Adrenal gland (tissue), 5 donors: ENCODE measurements around the gene SDK1.

ENCODE experiments used
- CTCF ChIP-seq, 6 experiments: fragments of 450-650 bp in 4 of 6; fragments of 200-600 bp in 2 of 6; sonication (generic) in 1 of 6; IDR thresholded peaks; 1 replicate in 5 of 6; 2 replicates in 1 of 6; pipeline versions ENCODE4 v1.5.1 to v1.8.0; 2016 to 2021; ENCODE audit warnings: antibody characterized with exemption in 6 of 6, mild to moderate bottlenecking in 2 of 6, moderate library complexity in 1 of 6
- POLR2A ChIP-seq, 2 donors: fragments of 450-650 bp; IDR thresholded peaks; one replicate each; pipeline ENCODE4 v1.6.1; 2017; ENCODE audit warnings: antibody characterized with exemption in 2 of 2, mild to moderate bottlenecking in 2 of 2, moderate library complexity in 1 of 2
- donor health status: DM: no; HTN: no; CAD: no.

DNA sequence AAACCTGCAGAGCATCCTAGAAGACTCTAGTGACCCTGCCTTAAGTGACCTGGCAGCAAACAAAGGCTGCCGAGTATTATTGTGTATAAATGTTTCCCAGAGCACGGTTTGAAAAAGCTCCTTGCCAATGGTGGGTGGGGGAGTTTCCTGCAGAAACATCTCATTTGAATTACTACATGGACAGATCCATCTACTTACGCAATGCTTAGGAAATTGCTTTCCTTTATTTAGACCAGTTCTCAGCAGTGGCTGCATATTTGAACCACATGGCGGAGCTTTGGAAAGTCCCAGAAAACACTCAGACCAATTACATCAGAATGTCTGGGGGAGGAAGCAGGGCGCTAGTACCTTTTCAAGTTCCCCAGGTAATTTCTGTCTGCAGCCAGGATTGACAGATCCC lies 560.9 kb downstream of the SDK1 start:
- TF ChIP-seq CTCF (IDR thresholded peaks at IDR 0.05) (no peak), POLR2A (IDR thresholded peaks at IDR 0.05) (no peak)
